Measurements from ENCODE around the gene CTSG.
"Not testable (repeated sequence)": the region's sequence is repeated elsewhere in the genome, so short reads cannot be mapped to it uniquely, and the experiment has no call there.

CTSG gene

GRCh38 chr14:24576182-24576581 is at the start of gene CTSG:
Gene CTSG (minus strand): TSS chr14:24576250. CDS start chr14:24576223, 27 bp downstream.
- no peaks in the 10 kb centered on the region for H3K36me3 Mint-ChIP-seq
- H3K4me3 Mint-ChIP-seq: no peak within 1 kb of the TSS
- H3K27ac Mint-ChIP-seq: no peak within 1 kb of the TSS
- CTCF ChIA-PET: no interaction called here
- H3K4me1 Mint-ChIP-seq: peaks cover 11% of the 10 kb centered on the region
- H3K27me3 Mint-ChIP-seq: peaks cover 19% of the 10 kb centered on the region
- no peak for DNase-seq
- no peaks in the 10 kb centered on the region for H3K9me3 Mint-ChIP-seq

GRCh38 chr14:24613747-24614146 is 37.7 kb upstream of the CTSG start:
- Mint-ChIP-seq H3K27me3 (peaks cover 4% of the 10 kb centered on the region), H3K4me1 (peaks cover 32% of the 10 kb centered on the region), H3K4me3 (no peak overlapping the region), H3K9me3 (no peaks in the 10 kb centered on the region), H3K27ac (no peak overlapping the region), H3K36me3 (no peaks in the 10 kb centered on the region)
- DNase-seq: no peak
- CTCF ChIA-PET: interaction anchor here (0.9 to 2.4 kb wide), 2 partner anchors 8 to 65 kb away, joined by 3 to 6 read pairs; no protein-coding TSS in a partner anchor

GRCh38 chr14:24613241-24613640 is 37.2 kb upstream of the CTSG start:
- H3K9me3 Mint-ChIP-seq: no peaks in the 10 kb centered on the region
- no peak for DNase-seq
- H3K27me3 Mint-ChIP-seq: peaks cover 4% of the 10 kb centered on the region
- no peak overlapping the region for H3K27ac Mint-ChIP-seq
- H3K4me1 Mint-ChIP-seq: peaks cover 36% of the 10 kb centered on the region
- CTCF ChIA-PET: interaction anchor here (0.9 to 2.4 kb wide), 2 partner anchors 8 to 66 kb away, joined by 3 to 6 read pairs; no protein-coding TSS in a partner anchor
- no peak overlapping the region for H3K4me3 Mint-ChIP-seq
- no peaks in the 10 kb centered on the region for H3K36me3 Mint-ChIP-seq

- no peak for DNase-seq
- H3K27me3 Mint-ChIP-seq: peaks cover 4% of the 10 kb centered on the region
- H3K9me3 Mint-ChIP-seq: no peaks in the 10 kb centered on the region
- CTCF ChIA-PET: interaction anchor here (0.6 to 2.4 kb wide), 2 partner anchors 67 to 680 kb away, joined by 3 to 6 read pairs; no protein-coding TSS in a partner anchor
- no peaks in the 10 kb centered on the region for H3K36me3 Mint-ChIP-seq
- H3K27ac Mint-ChIP-seq: no peak overlapping the region
- peaks cover 46% of the 10 kb centered on the region for H3K4me1 Mint-ChIP-seq
- H3K4me3 Mint-ChIP-seq: no peak overlapping the region
These were observed 36.1 kb upstream of the CTSG start for GRCh38 chr14:24612196-24612595.

GRCh38 chr14:24609655-24610344 is 33.8 kb upstream of the CTSG start, which contains the start of gene GZMH:
Gene GZMH (minus strand): TSS chr14:24609685. CDS start chr14:24609613, 72 bp downstream.
- no peaks in the 10 kb centered on the region for H3K9me3 Mint-ChIP-seq
- no peak within 1 kb of the TSS for H3K4me3 Mint-ChIP-seq
- H3K36me3 Mint-ChIP-seq: no peaks in the 10 kb centered on the region
- no peak for DNase-seq
- peaks cover 9% of the 10 kb centered on the region for H3K27me3 Mint-ChIP-seq
- H3K27ac Mint-ChIP-seq: no peak within 1 kb of the TSS
- CTCF ChIA-PET: interaction anchor here (1.0 to 3.7 kb wide), 6 partner anchors 24 to 128 kb away, joined by 3 to 15 read pairs (median 6); partner anchors contain the start of gene GZMB
- H3K4me1 Mint-ChIP-seq: peaks cover 66% of the 10 kb centered on the region

GRCh38 chr14:24607635-24608514 is 31.8 kb upstream of the CTSG start:
- H3K4me1 Mint-ChIP-seq: peaks cover 60% of the 10 kb centered on the region

GRCh38 chr14:24607081-24607480 is 31.0 kb upstream of the CTSG start:
- H3K4me3 Mint-ChIP-seq: no peak overlapping the region
- no peak for DNase-seq
- no peaks in the 10 kb centered on the region for H3K36me3 Mint-ChIP-seq
- peaks cover 53% of the 10 kb centered on the region for H3K4me1 Mint-ChIP-seq
- CTCF ChIA-PET: interaction anchor here (0.6 to 4.1 kb wide), 5 partner anchors 10 to 72 kb away, joined by 3 to 54 read pairs (median 15); partner anchors contain the start of gene GZMB
- H3K9me3 Mint-ChIP-seq: no peaks in the 10 kb centered on the region
- peaks cover 11% of the 10 kb centered on the region for H3K27me3 Mint-ChIP-seq
- H3K27ac Mint-ChIP-seq: peak overlapping the region; percentile 82

More at GRCh38 chr14:24607635-24608514, 31.8 kb upstream of the CTSG start:
- DNase-seq: no peak
- CTCF ChIA-PET: interaction anchor here (1.1 to 4.1 kb wide), 7 partner anchors 9 to 108 kb away, joined by 3 to 54 read pairs (median 4); partner anchors contain the start of gene GZMB
- H3K36me3 Mint-ChIP-seq: no peaks in the 10 kb centered on the region
- H3K27ac Mint-ChIP-seq: peak overlapping the region; percentile 40
- H3K4me3 Mint-ChIP-seq: no peak overlapping the region
- H3K9me3 Mint-ChIP-seq: no peaks in the 10 kb centered on the region
- peaks cover 9% of the 10 kb centered on the region for H3K27me3 Mint-ChIP-seq

- H3K4me1 Mint-ChIP-seq: peaks cover 49% of the 10 kb centered on the region
- H3K27me3 Mint-ChIP-seq: peaks cover 9% of the 10 kb centered on the region
- H3K36me3 Mint-ChIP-seq: no peaks in the 10 kb centered on the region
- CTCF ChIA-PET: interaction anchor here (0.6 to 4.1 kb wide), 19 partner anchors 10 to 175 kb away, joined by 3 to 54 read pairs (median 6); partner anchors contain the start of gene GZMB
- no peaks in the 10 kb centered on the region for H3K9me3 Mint-ChIP-seq
- H3K27ac Mint-ChIP-seq: peak overlapping the region; percentile 82
- DNase-seq: no peak
- H3K4me3 Mint-ChIP-seq: no peak overlapping the region
These were observed 30.2 kb upstream of the CTSG start for GRCh38 chr14:24606297-24606696.

GRCh38 chr14:24605435-24606190 is 29.6 kb upstream of the CTSG start:
- peaks cover 49% of the 10 kb centered on the region for H3K4me1 Mint-ChIP-seq
- peak overlapping the region; percentile 73 for H3K27ac Mint-ChIP-seq
- H3K27me3 Mint-ChIP-seq: peaks cover 9% of the 10 kb centered on the region
- no peaks in the 10 kb centered on the region for H3K9me3 Mint-ChIP-seq
- no peaks in the 10 kb centered on the region for H3K36me3 Mint-ChIP-seq
- DNase-seq: peak; percentile 79
- H3K4me3 Mint-ChIP-seq: peak overlapping the region; percentile 32
- CTCF ChIA-PET: interaction anchor here (0.5 to 4.1 kb wide), 26 partner anchors 8 to 272 kb away, joined by 3 to 54 read pairs (median 5); partner anchors contain the start of gene GZMB

GRCh38 chr14:24597403-24597802 is 21.4 kb upstream of the CTSG start:
- Mint-ChIP-seq H3K36me3 (peaks cover 10% of the 10 kb centered on the region), H3K27ac (no peak overlapping the region)
- CTCF ChIA-PET: no interaction called here

GRCh38 chr14:24595073-24595808 is 19.2 kb upstream of the CTSG start:
- Mint-ChIP-seq H3K27ac (no peak overlapping the region), H3K27me3 (peaks cover 20% of the 10 kb centered on the region), H3K9me3 (peaks cover 30% of the 10 kb centered on the region), H3K4me1 (peaks cover 9% of the 10 kb centered on the region), H3K4me3 (no peak overlapping the region), H3K36me3 (peaks cover 10% of the 10 kb centered on the region)
- no peak for DNase-seq
- CTCF ChIA-PET: interaction anchor here (0.7 kb wide), 2 partner anchors 10 to 84 kb away, joined by 3 to 4 read pairs; no protein-coding TSS in a partner anchor

More at GRCh38 chr14:24597403-24597802, 21.4 kb upstream of the CTSG start:
- Mint-ChIP-seq H3K4me1 (peaks cover 9% of the 10 kb centered on the region), H3K9me3 (peaks cover 30% of the 10 kb centered on the region), H3K27me3 (peaks cover 22% of the 10 kb centered on the region), H3K4me3 (no peak overlapping the region)
- no peak for DNase-seq

- H3K27me3 Mint-ChIP-seq: peaks cover 20% of the 10 kb centered on the region
- H3K4me3 Mint-ChIP-seq, H3K4me1 Mint-ChIP-seq, DNase-seq, H3K36me3 Mint-ChIP-seq, H3K27ac Mint-ChIP-seq: not testable (repeated sequence)
- peaks cover 13% of the 10 kb centered on the region for H3K9me3 Mint-ChIP-seq
- CTCF ChIA-PET: interaction anchor here (0.9 kb wide), 1 partner anchor 15 kb away, joined by 4 read pairs; no protein-coding TSS in a partner anchor
These were observed 15.0 kb upstream of the CTSG start for GRCh38 chr14:24591004-24591403.

GRCh38 chr14:24584402-24584801 is 8.4 kb upstream of the CTSG start:
- H3K4me1 Mint-ChIP-seq, DNase-seq, H3K4me3 Mint-ChIP-seq, H3K27me3 Mint-ChIP-seq, H3K9me3 Mint-ChIP-seq, H3K27ac Mint-ChIP-seq, H3K36me3 Mint-ChIP-seq, CTCF ChIA-PET: not testable (repeated sequence)

Measured in activated naive CD4-positive, alpha-beta T cell treated with anti-CD3 and anti-CD28 coated beads, Interleukin-2, amount 10 ng/mL, durations not matched to agents 7 days and 5 days (primary cell).